Fibroblast of lung (primary cell): ENCODE measurements around the gene RAP2C. TPM values are rescaled to one million over a fixed set of nuclear protein-coding genes. Genes with fewer than 3 reads are reported as not detected.

Source experiments
- DNase-seq, 2 donors: peaks; one replicate each; pipeline versions ENCODE4 v3.0.0 to v3.0.0-alpha.2; 2010; ENCODE audit warnings: low read depth in 2 of 2
- H2AFZ ChIP-seq: 2 replicates; pipeline ENCODE4 v1.5.1; 2012; ENCODE audit warnings: low read length, control low read depth, inconsistent platforms
- H3K27ac ChIP-seq: 2 replicates; pipeline ENCODE4 v1.5.1; 2011; ENCODE audit warnings: low read length, control low read depth; ENCODE audit not compliant: insufficient read depth
- H3K27me3 ChIP-seq: 2 replicates; pipeline ENCODE4 v1.5.1; 2011; ENCODE audit warnings: mild to moderate bottlenecking, low read length; ENCODE audit not compliant: control insufficient read depth, insufficient read depth
- H3K36me3 ChIP-seq: 2 replicates; pipeline ENCODE4 v1.5.1; 2011; ENCODE audit warnings: low read length; ENCODE audit not compliant: control insufficient read depth, insufficient read depth
- H3K4me1 ChIP-seq: 2 replicates; pipeline ENCODE4 v1.5.1; 2011; ENCODE audit warnings: low read length; ENCODE audit not compliant: control insufficient read depth, insufficient read depth; ENCODE audit errors: extremely low read depth
- H3K4me2 ChIP-seq: 2 replicates; pipeline ENCODE4 v1.5.1; 2011; ENCODE audit warnings: low read length, control low read depth; ENCODE audit not compliant: insufficient read depth; ENCODE audit errors: extremely low read depth
- H3K4me3 ChIP-seq, 4 experiments: fragments of 200-600 bp in 1 of 4; sonication (generic) in 1 of 4; replicated peaks in 1 of 4; 2 replicates each; pipeline ENCODE4 v1.5.1; 2011 to 2016; ENCODE audit warnings: low read length in 4 of 4, low read depth in 3 of 4, mild to moderate bottlenecking in 3 of 4, control low read depth in 2 of 4, inconsistent platforms in 1 of 4, mixed read lengths in 1 of 4; ENCODE audit not compliant: insufficient read depth in 1 of 4; ENCODE audit errors: control extremely low read depth in 1 of 4
- H3K79me2 ChIP-seq: 2 replicates; pipeline ENCODE4 v1.5.1; 2012; ENCODE audit warnings: mild to moderate bottlenecking, low read length, inconsistent platforms; ENCODE audit not compliant: control insufficient read depth, insufficient read depth
- H3K9ac ChIP-seq: 2 replicates; pipeline ENCODE4 v1.5.1; 2011; ENCODE audit warnings: mild to moderate bottlenecking, low read length, control low read depth; ENCODE audit not compliant: insufficient read depth
- H3K9me3 ChIP-seq: 2 replicates; pipeline ENCODE4 v1.5.1; 2012; ENCODE audit warnings: low read depth, low read length; ENCODE audit not compliant: control insufficient read depth, insufficient read depth
- H4K20me1 ChIP-seq: 2 replicates; pipeline ENCODE4 v1.5.1; 2011; ENCODE audit warnings: low read length; ENCODE audit not compliant: control insufficient read depth, insufficient read depth; ENCODE audit errors: extremely low read depth
- EZH2 ChIP-seq: IDR thresholded peaks from 2 replicates; pipeline ENCODE4 v1.5.1; 2012; ENCODE audit warnings: low read length, control low read depth, mild to moderate bottlenecking; ENCODE audit errors: missing control alignments
- polyA plus RNA-seq, 2 donors: library from polyadenylated mRNA; depleted of rRNA in 1 of 2; stranded (reverse) in 1 of 2; unstranded in 1 of 2; fragments of >200 nt; gene quantifications; 2 replicates each; pipeline ENCODE4 v1.2.1, GENCODE V29; 2011 to 2012; ENCODE audit warnings: missing spikeins in 1 of 2
- total RNA-seq: library from RNA; depleted of rRNA; stranded (reverse); fragments of >200 nt; gene quantifications from 2 replicates; pipeline ENCODE4 v1.2.1, GENCODE V29; 2014
- TF ChIP-seq, protein P1 (sequence below), 2 donors: IDR thresholded peaks in 1 of 2; conservative IDR thresholded peaks in 1 of 2; 1 replicate in 1 of 2; 2 replicates in 1 of 2; pipeline ENCODE4 v1.5.1; 2011 to 2012; ENCODE audit warnings: low read length in 2 of 2, control low read depth in 1 of 2, inconsistent platforms in 1 of 2, low read depth in 1 of 2, mild to moderate bottlenecking in 1 of 2

RAP2C gene
- total and polyA plus RNA-seq, 2 donors (not counting 1 experiment from before 2014, with no cell fraction given) = 18.5 to 24.4 TPM

- no peaks in the 10 kb centered on the region for H3K27me3 ChIP-seq
- no peaks in the 10 kb centered on the region for H3K4me1 ChIP-seq
- H3K9me3 ChIP-seq = no peaks in the 10 kb centered on the region
- DNase-seq = peak in 1 of 2 donors; percentile 17
- H3K79me2 ChIP-seq = no peaks in the 10 kb centered on the region
- no peak overlapping the region for H2AFZ ChIP-seq
- no peak overlapping the region for H3K4me2 ChIP-seq
- H3K36me3 ChIP-seq = no peaks in the 10 kb centered on the region
- no peak overlapping the region for H3K4me3 ChIP-seq
- no peak overlapping the region for H3K27ac ChIP-seq
- no peaks in the 10 kb centered on the region for H4K20me1 ChIP-seq
- TF ChIP-seq, protein P1, sequence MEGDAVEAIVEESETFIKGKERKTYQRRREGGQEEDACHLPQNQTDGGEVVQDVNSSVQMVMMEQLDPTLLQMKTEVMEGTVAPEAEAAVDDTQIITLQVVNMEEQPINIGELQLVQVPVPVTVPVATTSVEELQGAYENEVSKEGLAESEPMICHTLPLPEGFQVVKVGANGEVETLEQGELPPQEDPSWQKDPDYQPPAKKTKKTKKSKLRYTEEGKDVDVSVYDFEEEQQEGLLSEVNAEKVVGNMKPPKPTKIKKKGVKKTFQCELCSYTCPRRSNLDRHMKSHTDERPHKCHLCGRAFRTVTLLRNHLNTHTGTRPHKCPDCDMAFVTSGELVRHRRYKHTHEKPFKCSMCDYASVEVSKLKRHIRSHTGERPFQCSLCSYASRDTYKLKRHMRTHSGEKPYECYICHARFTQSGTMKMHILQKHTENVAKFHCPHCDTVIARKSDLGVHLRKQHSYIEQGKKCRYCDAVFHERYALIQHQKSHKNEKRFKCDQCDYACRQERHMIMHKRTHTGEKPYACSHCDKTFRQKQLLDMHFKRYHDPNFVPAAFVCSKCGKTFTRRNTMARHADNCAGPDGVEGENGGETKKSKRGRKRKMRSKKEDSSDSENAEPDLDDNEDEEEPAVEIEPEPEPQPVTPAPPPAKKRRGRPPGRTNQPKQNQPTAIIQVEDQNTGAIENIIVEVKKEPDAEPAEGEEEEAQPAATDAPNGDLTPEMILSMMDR (conservative IDR thresholded peaks at IDR 0.05 in 1 of 2, IDR thresholded peaks at IDR 0.05 in 1 of 2; ENCODE audit: low read depth in 1 of 2, low read length in 2 of 2) = no peak
- no peak for TF ChIP-seq EZH2
- no peak overlapping the region for H3K9ac ChIP-seq
These were observed 11.3 kb downstream of the RAP2C start for GRCh38 chrX:132207996-132208395.

GRCh38 chrX:132206259-132206658 lies 13.0 kb downstream of the RAP2C start:
- Histone ChIP-seq H2AFZ (no peak overlapping the region), H4K20me1 (no peaks in the 10 kb centered on the region), H3K4me3 (no peak overlapping the region), H3K9me3 (no peaks in the 10 kb centered on the region), H3K4me1 (no peaks in the 10 kb centered on the region), H3K27ac (no peak overlapping the region), H3K9ac (no peak overlapping the region), H3K4me2 (no peak overlapping the region), H3K36me3 (no peaks in the 10 kb centered on the region), H3K79me2 (no peaks in the 10 kb centered on the region), H3K27me3 (no peaks in the 10 kb centered on the region)
- TF ChIP-seq, protein P1 (conservative IDR thresholded peaks at IDR 0.05 in 1 of 2, IDR thresholded peaks at IDR 0.05 in 1 of 2; ENCODE audit: low read depth in 1 of 2, low read length in 2 of 2) = no peak
- no peak for TF ChIP-seq EZH2
- DNase-seq = peak in 1 of 2 donors; percentile 3

DNA sequence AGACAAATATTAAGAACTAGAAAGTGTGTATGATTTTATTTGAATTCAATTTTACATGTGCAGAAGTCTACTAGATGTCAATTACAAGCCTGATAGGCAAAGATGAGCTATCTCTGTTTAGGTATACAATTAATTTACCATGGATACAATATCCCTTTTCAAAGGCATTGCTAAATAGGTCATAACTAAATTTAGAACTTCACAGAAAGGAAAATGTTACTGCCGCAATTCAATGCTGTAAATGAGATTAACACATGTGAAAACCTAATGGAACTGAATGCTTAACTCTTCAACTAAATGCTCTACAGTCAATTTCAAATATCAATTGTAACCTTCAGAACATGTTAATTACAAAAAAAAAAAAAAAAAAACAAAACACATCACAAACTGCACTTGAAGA lies 14.6 kb downstream of the RAP2C start:
- H3K79me2 ChIP-seq = no peaks in the 10 kb centered on the region
- no peaks in the 10 kb centered on the region for H4K20me1 ChIP-seq
- DNase-seq = no peak
- no peaks in the 10 kb centered on the region for H3K36me3 ChIP-seq
- H3K4me1 ChIP-seq = no peaks in the 10 kb centered on the region
- H3K4me2 ChIP-seq = no peak overlapping the region
- no peak overlapping the region for H3K27ac ChIP-seq
- H3K27me3 ChIP-seq = no peaks in the 10 kb centered on the region
- H3K9me3 ChIP-seq = no peaks in the 10 kb centered on the region
- no peak overlapping the region for H3K9ac ChIP-seq
- TF ChIP-seq, protein P1 (conservative IDR thresholded peaks at IDR 0.05 in 1 of 2, IDR thresholded peaks at IDR 0.05 in 1 of 2; ENCODE audit: low read depth in 1 of 2, low read length in 2 of 2) = no peak
- no peak for TF ChIP-seq EZH2
- no peak overlapping the region for H2AFZ ChIP-seq
- H3K4me3 ChIP-seq = no peak overlapping the region
